H9 (cell line): ENCODE measurements around the gene NCBP1. TPM values are rescaled to one million over a fixed set of nuclear protein-coding genes. Genes with fewer than 3 reads are reported as not detected.
"Not testable (repeated sequence)": the region's sequence is repeated elsewhere in the genome, so short reads cannot be mapped to it uniquely, and the experiment has no call there.

ENCODE experiments used
- DNase-seq: peaks from one replicate; pipeline ENCODE4 v3.0.0-alpha.2; 2017
- H2AFZ ChIP-seq: one replicate; pipeline ENCODE4 v1.6.1; 2013; ENCODE audit warnings: mild to moderate bottlenecking, low read length, control low read depth, moderate library complexity
- H2AK5ac ChIP-seq: 2 replicates; pipeline ENCODE4 v1.6.1; 2013; ENCODE audit warnings: low read length, control low read depth, mixed read lengths; ENCODE audit not compliant: insufficient read length
- H2BK120ac ChIP-seq: one replicate; pipeline ENCODE4 v1.6.1; 2013; ENCODE audit warnings: low read depth, mild to moderate bottlenecking, low read length, control low read depth, inconsistent platforms; ENCODE audit not compliant: poor library complexity, severe bottlenecking
- H2BK12ac ChIP-seq: 2 replicates; pipeline ENCODE4 v1.6.1; 2013; ENCODE audit warnings: low read length, control low read depth, mixed read lengths, low read depth; ENCODE audit not compliant: insufficient read length
- H2BK15ac ChIP-seq: 2 replicates; pipeline ENCODE4 v1.6.1; 2013; ENCODE audit warnings: low read depth, low read length, control low read depth
- H2BK20ac ChIP-seq: one replicate; pipeline ENCODE4 v1.6.1; 2013; ENCODE audit warnings: low read depth, mild to moderate bottlenecking, low read length, control low read depth, inconsistent platforms; ENCODE audit not compliant: poor library complexity, severe bottlenecking
- H2BK5ac ChIP-seq: 2 replicates; pipeline ENCODE4 v1.6.1; 2013; ENCODE audit warnings: low read length, control low read depth, mixed read lengths; ENCODE audit not compliant: insufficient read length
- H3K14ac ChIP-seq: 2 replicates; pipeline ENCODE4 v1.6.1; 2013; ENCODE audit warnings: low read length, control low read depth; ENCODE audit not compliant: insufficient read depth
- H3K18ac ChIP-seq: 2 replicates; pipeline ENCODE4 v1.6.1; 2013; ENCODE audit warnings: low read depth, mild to moderate bottlenecking, mixed read lengths, low read length, control low read depth; ENCODE audit not compliant: insufficient read length
- H3K23ac ChIP-seq: 2 replicates; pipeline ENCODE4 v1.6.1; 2013; ENCODE audit warnings: low read length, control low read depth, mixed read lengths, low read depth; ENCODE audit not compliant: insufficient read length
- H3K23me2 ChIP-seq: 2 replicates; pipeline ENCODE4 v1.6.1; 2013; ENCODE audit warnings: low read depth, mild to moderate bottlenecking, mixed read lengths, low read length, control low read depth; ENCODE audit not compliant: insufficient read length, poor library complexity, severe bottlenecking
- H3K27ac ChIP-seq: 2 replicates; pipeline ENCODE4 v1.5.1; 2013; ENCODE audit warnings: low read length, control low read depth, mixed read lengths, low read depth; ENCODE audit not compliant: insufficient read length
- H3K27me3 ChIP-seq: 2 replicates; pipeline ENCODE4 v1.6.1; 2013; ENCODE audit warnings: low read length, control low read depth, inconsistent platforms; ENCODE audit not compliant: insufficient read depth
- H3K4ac ChIP-seq: 2 replicates; pipeline ENCODE4 v1.6.1; 2013; ENCODE audit warnings: low read depth, mild to moderate bottlenecking, control low read depth, inconsistent platforms, low read length, moderate library complexity
- H3K4me1 ChIP-seq: 2 replicates; pipeline ENCODE4 v1.6.1; 2013; ENCODE audit warnings: low read length, control low read depth, inconsistent platforms; ENCODE audit not compliant: insufficient read depth
- H3K4me2 ChIP-seq: 2 replicates; pipeline ENCODE4 v1.6.1; 2013; ENCODE audit warnings: low read length, control low read depth, mixed read lengths; ENCODE audit not compliant: insufficient read length, insufficient read depth
- H3K56ac ChIP-seq: 2 replicates; pipeline ENCODE4 v1.6.1; 2013; ENCODE audit warnings: low read depth, mild to moderate bottlenecking, mixed read lengths, low read length, control low read depth; ENCODE audit not compliant: insufficient read length
- H3K79me1 ChIP-seq: 2 replicates; pipeline ENCODE4 v1.6.1; 2013; ENCODE audit warnings: low read depth, mild to moderate bottlenecking, moderate library complexity, low read length, control low read depth, inconsistent platforms; ENCODE audit not compliant: insufficient read depth, poor library complexity, severe bottlenecking
- H3K79me2 ChIP-seq: 2 replicates; pipeline ENCODE4 v1.6.1; 2013; ENCODE audit warnings: low read length, control low read depth, inconsistent platforms; ENCODE audit not compliant: insufficient read depth
- H3K9ac ChIP-seq: 2 replicates; pipeline ENCODE4 v1.6.1; 2013; ENCODE audit warnings: low read length, control low read depth, mixed read lengths; ENCODE audit not compliant: insufficient read length; ENCODE audit errors: extremely low read depth
- H3K9me3 ChIP-seq: one replicate; pipeline ENCODE4 v1.6.1; 2013; ENCODE audit warnings: low read depth, low read length, inconsistent platforms; ENCODE audit not compliant: control insufficient read depth
- H3T11ph ChIP-seq: one replicate; pipeline ENCODE4 v1.6.1; 2013; ENCODE audit warnings: mild to moderate bottlenecking, low read length, control low read depth, inconsistent platforms
- H4K20me1 ChIP-seq: one replicate; pipeline ENCODE4 v1.6.1; 2013; ENCODE audit not compliant: control insufficient read depth, insufficient read length, insufficient read depth
- H4K5ac ChIP-seq: 2 replicates; pipeline ENCODE4 v1.6.1; 2013; ENCODE audit warnings: low read depth, mild to moderate bottlenecking, mixed read lengths, low read length, control low read depth; ENCODE audit not compliant: insufficient read length
- H4K8ac ChIP-seq: replicated peaks from 2 replicates; pipeline ENCODE4 v1.6.1; 2013; ENCODE audit warnings: low read length, control low read depth, mixed read lengths, low read depth; ENCODE audit not compliant: insufficient read length
- H4K91ac ChIP-seq: 2 replicates; pipeline ENCODE4 v1.6.1; 2013; ENCODE audit warnings: low read depth, mild to moderate bottlenecking, moderate library complexity, mixed read lengths, low read length, control low read depth; ENCODE audit not compliant: insufficient read length
- H3K27ac Mint-ChIP-seq, 3 experiments: 2 replicates in 2 of 3; 3 replicates in 1 of 3; pipeline ENCODE4 v1.8.0; 2020 to 2021; ENCODE audit warnings: mixed read lengths in 3 of 3, mild to moderate bottlenecking in 1 of 3, moderate library complexity in 1 of 3
- H3K27me3 Mint-ChIP-seq: 2 replicates; pipeline ENCODE4 v1.8.0; 2021; ENCODE audit warnings: low read depth, mild to moderate bottlenecking, moderate library complexity, mixed read lengths
- H3K36me3 Mint-ChIP-seq, 3 experiments: 2 replicates in 2 of 3; 3 replicates in 1 of 3; pipeline ENCODE4 v1.8.0; 2020 to 2021; ENCODE audit warnings: low read depth in 3 of 3, mixed read lengths in 3 of 3; ENCODE audit not compliant: insufficient read depth in 1 of 3
- H3K4me1 Mint-ChIP-seq, 2 experiments: 2 replicates each; pipeline ENCODE4 v1.8.0; 2020; ENCODE audit warnings: mixed read lengths in 2 of 2
- H3K4me3 Mint-ChIP-seq, 2 experiments: 2 replicates in 1 of 2; 3 replicates in 1 of 2; pipeline ENCODE4 v1.8.0; 2020 to 2021; ENCODE audit warnings: mild to moderate bottlenecking in 2 of 2, mixed read lengths in 2 of 2, moderate library complexity in 1 of 2
- H3K9me3 Mint-ChIP-seq, 2 experiments: 2 replicates in 1 of 2; 3 replicates in 1 of 2; pipeline ENCODE4 v1.8.0; 2020; ENCODE audit warnings: mild to moderate bottlenecking in 2 of 2, mixed read lengths in 2 of 2, moderate library complexity in 1 of 2
- WGBS: extraction: QIAGEN DNeasy Blood & Tissue Kit; methylation state at CpG from one replicate; pipeline ENCODE4 v1.1.7; 2013; ENCODE audit warnings: missing lambda C conversion rate, low lambda C conversion rate, mixed read lengths; ENCODE audit not compliant: insufficient read length; ENCODE audit errors: extremely low coverage; 5-methylcytosine and 5-hydroxymethylcytosine counted together
- total RNA-seq: library from RNA; stranded (reverse); gene quantifications from 2 replicates; pipeline ENCODE4 v1.2.1, GENCODE V29; 2021

Gene NCBP1
- total RNA-seq, 1 experiment from 2014 or later: 55.7 TPM

DNA sequence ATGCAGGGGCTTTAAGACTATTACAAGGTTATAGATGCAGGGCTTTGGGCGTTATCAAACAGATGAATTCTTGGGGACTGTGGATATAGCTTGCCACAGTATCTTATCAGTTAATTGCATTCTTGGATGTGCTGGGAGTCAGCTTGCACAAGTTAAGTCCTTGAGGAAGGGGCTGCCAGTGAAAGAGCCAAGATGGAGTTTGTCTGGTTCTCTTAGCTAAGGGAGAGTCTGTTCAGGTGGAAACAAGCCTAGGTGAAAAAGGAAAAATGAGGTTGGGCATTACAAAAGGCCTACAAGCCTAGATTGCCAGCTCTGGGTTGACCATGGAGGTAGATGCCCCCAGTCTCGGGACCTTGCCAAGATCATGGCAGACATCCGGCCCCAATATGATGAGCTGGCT, 66.2 kb downstream of the NCBP1 start:
- H2BK20ac ChIP-seq, H3K27ac Mint-ChIP-seq, H4K91ac ChIP-seq, H2AFZ ChIP-seq, H2BK5ac ChIP-seq, H2AK5ac ChIP-seq, H3K79me2 ChIP-seq, H4K8ac ChIP-seq, H3K9me3 Mint-ChIP-seq, H3K36me3 Mint-ChIP-seq, H4K20me1 ChIP-seq, H3K14ac ChIP-seq, H3T11ph ChIP-seq, H3K4me2 ChIP-seq, H2BK15ac ChIP-seq, H3K56ac ChIP-seq, H3K4ac ChIP-seq, H2BK12ac ChIP-seq, H3K4me1 ChIP-seq, H3K27ac ChIP-seq, H2BK120ac ChIP-seq, H3K23me2 ChIP-seq, H3K9ac ChIP-seq, H3K79me1 ChIP-seq, H3K18ac ChIP-seq, H3K27me3 ChIP-seq, H4K5ac ChIP-seq, DNase-seq, H3K9me3 ChIP-seq, H3K23ac ChIP-seq: not testable (repeated sequence)
- Mint-ChIP-seq H3K4me1 (peaks cover 16 to 25% of the 10 kb centered on the region in 2 experiments), H3K27me3 (peaks cover 44% of the 10 kb centered on the region), H3K4me3 (peak overlapping the region in 1 of 2 experiments; percentile 48; a peak in 1 of 5 replicates)
- WGBS: no CpG with 5 or more reads among the region's 3 CpGs
